OCI-LY7 (cell line): ENCODE measurements around the gene DSTYK.

Source experiments
- CTCF ChIP-seq: fragments of 200-600 bp; sonication (generic); conservative IDR thresholded peaks from 2 replicates; pipeline ENCODE4 v1.5.1; 2014; ENCODE audit warnings: mild to moderate bottlenecking, antibody characterized with exemption, low read length, moderate library complexity, mixed read lengths
- EZH2phosphoT487 ChIP-seq: fragments of 200-600 bp; sonication (generic); IDR thresholded peaks from 2 replicates; pipeline ENCODE4 v1.6.1; 2018; ENCODE audit warnings: low read depth, borderline replicate concordance, mild to moderate bottlenecking, mixed run types, antibody characterized with exemption, low read length, moderate library complexity, mixed read lengths

- no peak for TF ChIP-seq CTCF
- no peak for TF ChIP-seq EZH2phosphoT487
These were observed 22.9 kb downstream of the DSTYK start for GRCh38 chr1:205188596-205188995.
